Measurements from ENCODE around the gene ZNF322.

ZNF322 gene

DNA sequence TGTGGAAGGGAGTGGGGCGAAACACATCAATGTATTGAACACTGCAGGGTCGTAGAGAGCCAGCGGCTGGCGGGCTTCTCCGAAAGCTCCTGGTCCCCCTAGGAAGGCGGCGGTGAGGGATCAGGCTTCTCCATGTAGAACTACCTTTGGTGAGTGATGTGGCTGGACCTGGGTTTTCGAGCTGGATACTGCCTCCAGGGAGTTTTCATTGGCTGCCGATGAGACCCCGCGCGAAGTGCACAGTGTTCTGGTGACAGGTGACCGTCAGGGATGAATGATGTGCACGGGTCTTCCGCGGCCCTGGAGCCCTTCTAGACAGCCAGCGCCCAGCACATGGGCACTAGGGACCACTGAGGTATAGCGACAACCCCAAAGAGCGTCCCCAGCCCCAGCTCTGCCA is 46.3 kb downstream of the ZNF322 start:
- no peak for DNase-seq

DNA sequence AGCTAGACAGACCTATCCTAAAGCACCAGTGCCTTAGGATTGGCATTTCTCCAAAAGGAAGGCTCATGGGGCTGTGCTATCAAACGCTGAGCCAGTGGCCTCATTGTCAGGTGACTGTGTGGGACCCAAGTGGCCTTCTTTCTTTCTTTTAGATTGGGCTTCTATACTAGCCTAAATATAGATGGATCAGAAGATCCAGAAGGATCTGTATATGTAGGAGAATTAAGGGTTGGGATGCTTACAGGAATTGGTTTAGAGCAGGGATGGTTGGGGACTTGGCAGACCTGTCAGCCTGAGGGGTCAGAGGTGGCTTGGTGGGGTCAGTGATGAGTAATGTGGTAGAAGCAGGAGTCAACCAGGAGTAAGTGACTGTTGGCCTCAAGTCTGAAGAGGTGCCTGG is 47.9 kb downstream of the ZNF322 start:
- DNase-seq: no peak

DNA sequence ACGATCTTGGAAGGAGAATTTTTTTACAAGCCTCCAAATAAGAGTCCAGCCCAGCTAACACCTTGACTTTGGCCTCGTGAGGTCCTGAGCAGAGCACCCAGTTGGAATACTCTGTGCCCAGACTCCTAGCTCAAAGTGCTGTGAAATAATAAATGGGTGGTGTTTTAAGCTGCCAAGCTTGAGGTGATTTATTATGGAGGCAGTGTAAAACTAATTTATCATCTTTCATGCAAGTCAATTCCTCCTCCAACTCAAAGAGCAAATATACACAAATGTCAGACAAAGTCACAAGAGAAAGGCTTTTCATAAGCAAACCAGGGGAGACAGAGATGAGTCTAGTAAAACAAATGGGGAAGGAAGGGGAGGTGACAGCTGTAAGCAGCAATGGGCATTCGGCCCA is 50.1 kb downstream of the ZNF322 start:
- DNase-seq: no peak

DNA sequence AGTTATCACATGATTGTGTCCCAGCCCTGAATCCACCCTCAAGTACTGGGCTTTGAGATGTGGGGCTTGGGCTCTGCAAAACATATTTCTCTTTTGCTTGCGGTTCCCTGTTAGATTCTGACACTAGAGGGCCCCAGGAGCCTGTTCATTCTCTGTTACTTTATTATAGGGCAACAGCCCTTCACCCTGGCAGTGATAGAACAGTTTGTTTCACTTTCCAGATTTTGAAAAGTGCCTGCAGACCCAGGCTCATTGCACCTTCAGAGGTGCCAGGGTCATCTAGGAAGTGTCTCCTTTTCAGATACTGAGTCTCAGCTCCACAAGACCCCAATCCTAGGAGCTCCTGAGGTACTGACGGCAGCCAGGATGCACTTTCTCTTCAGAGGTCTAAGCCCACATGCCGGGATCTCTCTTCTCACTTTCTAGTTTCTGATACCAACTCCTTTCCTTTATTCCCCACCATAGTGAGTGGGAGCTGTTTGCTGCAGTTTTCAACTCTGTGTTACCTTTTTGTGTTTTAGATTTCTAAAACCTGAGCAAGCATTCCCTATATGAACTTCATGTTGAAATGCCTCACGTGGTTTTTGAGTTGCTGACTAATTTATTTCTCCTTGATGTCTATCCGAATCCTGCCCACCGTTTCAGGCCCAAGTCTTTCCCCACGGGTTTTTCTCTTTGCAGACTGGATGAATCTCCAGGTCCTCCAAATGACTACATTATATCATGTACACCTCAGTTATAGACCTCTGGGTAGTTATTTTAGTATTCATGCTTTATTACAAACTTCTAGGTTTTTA is 51.9 kb downstream of the ZNF322 start:
- DNase-seq: peak; percentile 11 to 58

DNA sequence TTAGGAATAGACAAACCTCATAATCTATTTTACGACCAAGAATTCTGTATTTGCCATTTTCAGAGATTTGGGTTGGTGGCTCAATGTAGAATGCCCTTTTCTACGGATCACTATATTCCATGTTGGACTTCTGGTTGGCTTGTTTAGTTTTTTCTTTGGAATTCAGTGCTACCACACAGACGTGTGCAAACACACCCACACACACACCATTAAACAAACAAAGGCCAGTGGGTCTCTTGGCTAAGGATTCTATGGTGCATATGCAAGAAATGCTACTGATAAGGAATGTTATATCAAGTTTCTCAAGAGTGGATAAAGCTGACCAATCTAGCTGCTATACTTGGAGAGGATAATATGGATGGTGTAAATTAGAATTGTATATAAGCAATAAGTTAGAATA is 54.7 kb downstream of the ZNF322 start:
- no peak for DNase-seq

DNA sequence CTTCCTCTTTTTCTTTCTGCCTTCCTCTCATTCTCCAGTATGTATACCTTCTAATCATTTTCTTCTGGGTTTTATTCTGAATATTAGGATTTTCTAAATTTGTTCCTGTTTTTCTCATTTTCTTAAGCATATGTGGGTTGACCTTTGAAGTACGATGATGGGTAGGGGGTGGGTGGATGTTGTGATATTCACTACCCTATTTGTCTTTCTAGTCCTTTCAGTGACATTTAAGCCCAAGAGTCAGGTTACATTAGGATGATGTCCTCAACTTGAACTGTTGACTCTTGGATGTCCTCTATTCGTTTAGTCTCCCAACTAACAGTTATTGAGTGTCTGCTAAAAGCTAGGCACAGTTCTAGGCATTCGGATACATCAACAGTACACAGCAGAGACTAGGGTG is 55.5 kb downstream of the ZNF322 start:
- no peak for DNase-seq

DNA sequence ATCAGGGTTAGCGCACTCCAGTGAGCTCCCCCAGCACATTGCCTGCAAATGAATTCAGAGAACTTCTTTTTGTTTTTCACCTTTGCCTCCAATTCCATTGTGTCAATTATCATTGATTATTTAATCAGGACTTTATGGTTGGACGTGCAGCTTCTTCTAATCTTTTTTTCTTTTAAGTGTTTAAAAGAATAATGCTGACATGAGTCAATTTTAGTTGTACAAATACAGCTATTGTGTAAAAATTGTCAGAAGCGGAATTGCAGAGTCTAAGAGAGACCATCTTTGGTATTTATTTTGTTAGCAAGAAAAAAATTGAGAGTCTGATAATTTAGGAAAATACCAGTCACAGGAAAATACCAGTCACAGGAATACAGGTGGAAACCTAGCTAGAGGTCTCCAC is 57.3 kb downstream of the ZNF322 start:
- no peak for DNase-seq

DNA sequence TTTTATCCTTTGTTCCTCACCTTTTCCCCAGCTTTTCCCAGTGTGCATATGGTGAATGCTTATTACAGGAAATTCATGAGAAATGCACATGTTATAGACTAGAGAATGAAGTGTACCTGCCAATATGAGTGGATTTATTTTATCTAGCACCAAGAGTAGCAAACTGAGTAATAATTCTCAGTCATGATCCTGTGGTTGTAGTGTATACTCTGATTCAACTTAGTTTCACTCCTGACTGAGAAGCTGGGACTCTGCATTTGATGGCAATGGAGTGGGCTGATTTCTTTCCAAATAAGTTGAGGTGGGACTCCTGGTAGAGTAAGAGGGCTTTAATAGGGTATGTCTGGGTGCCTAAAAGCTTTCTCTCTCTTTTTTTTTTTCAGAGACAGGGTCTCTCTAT is 58.8 kb downstream of the ZNF322 start:
- DNase-seq: no peak

DNA sequence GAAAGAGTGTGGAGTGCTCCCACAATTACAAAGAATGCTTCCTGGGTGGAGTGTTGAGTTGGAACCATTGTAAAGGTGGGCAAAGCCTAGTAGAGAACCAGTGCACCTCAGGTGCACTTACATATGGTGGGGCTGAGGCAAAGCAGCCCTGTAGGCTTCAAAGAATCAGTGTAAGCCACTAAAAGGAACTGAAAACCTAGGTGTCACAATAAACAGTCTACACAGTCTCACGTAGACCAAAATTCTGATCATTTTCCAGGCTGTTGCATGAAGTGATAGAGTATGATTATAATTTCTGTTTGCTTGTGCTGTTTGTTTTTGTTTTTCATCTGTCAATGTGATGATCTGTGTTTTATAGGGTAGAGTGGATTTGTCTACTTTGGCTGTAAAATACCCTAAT is 60.0 kb downstream of the ZNF322 start:
- DNase-seq: no peak

DNA sequence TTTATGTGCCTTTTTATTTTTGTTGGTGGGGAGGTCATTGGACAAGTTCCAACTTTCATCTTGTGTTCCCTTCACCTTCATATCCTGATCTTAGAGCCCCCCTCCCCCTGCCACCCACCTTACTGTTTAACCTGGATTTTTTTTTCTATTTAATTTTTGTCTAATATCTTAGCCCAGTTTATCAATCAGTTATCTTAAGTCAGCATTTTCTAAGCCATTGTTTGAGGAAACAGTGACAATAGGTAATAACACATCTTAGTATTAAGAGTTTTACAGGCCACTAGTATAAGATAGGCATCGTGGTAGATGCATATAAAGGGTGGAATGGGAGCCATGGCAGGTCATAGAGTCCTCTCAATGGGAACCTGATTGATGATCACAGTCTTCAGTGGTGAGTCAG is 60.4 kb downstream of the ZNF322 start:
- DNase-seq: no peak

DNA sequence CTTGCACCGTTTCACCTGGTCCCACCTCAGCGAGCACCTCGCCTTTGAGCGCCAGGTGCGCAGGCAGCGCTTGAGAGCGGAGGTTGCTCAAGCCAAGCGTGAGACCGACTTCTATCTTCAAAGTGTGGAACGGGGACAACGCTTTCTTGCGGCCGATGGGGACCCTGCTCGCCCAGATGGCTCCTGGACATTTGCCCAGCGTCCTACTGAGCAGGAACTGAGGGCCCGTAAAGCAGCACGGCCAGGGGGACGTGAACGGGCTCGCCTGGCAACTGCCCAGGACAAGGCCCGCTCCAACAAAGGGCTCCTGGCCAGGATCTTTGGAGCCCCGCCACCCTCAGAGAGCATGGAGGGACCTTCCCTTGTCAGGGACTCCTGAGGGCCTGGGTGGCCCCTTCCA is 61.3 kb downstream of the ZNF322 start:
- no peak for DNase-seq

DNA sequence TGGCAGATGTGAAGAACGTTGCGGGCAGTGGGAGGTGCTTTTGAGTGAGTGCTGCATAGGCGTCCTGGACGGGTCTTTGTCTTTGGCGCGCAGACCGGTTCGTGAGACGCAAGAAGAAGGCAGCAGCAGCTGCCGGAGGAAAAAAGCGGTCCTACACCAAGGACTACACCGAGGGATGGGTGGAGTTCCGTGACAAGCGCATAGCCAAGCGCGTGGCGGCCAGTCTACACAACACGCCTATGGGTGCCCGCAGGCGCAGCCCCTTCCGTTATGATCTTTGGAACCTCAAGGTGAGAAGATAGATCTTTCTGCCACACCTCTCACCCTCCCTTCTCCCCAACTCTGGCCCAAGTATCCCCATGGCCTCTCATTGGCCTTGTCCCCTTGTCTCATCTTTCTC is 61.7 kb downstream of the ZNF322 start:
- DNase-seq: no peak

DNA sequence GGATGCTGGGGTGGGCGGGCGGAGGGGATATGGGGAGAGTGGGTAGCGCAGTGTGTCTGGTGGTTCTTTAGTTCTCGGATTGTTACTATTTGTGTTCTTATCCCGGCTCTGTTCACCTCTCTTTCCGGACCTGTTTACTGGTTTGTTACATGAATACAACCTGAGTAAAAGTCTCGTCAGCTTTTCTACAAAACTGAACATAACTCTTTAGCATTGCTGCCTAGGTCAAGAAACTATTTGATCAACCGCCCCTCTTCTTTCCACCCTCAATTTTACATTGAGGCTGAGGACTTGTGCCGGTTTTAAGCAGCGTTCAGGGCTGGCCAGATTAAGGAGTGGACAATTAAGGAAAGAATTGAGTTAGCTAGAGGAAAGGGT is 62.2 kb downstream of the ZNF322 start:
- no peak for DNase-seq

DNA sequence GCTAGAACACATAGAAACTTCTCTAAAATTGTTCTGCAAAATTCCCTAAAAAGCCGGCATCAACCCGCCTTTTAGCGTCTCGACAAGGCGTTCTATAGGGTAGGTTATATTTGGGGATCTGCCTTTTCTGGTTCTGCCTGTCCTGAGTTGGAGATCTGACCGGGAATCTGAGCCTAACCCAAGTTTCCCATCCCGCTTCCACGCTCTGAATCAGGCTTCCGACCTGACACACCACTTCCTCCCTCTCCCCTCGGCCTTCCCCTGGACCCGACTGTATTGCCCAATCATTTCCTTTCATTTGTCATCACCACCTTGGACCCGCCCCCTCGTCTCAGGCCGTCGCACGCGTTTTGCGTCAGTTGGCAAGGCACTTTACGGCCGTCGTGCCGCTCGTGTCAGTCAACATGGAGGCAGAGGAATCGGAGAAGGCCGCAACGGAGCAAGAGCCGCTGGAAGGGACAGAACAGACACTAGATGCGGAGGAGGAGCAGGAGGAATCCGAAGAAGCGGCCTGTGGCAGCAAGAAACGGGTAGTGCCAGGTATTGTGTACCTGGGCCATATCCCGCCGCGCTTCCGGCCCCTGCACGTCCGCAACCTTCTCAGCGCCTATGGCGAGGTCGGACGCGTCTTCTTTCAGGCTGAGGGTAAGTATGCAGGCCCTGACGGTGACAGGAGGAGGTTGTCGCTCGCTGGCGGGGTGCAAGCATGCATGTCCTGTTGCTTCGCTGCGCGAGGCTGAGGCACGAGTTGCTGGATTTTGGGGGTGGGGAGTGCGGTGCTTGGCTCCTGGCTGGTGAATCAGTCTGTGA is 62.8 kb downstream of the ZNF322 start, which contains the start of gene ABT1:
Gene ABT1 (plus strand): TSS at position 375 of the 810 bp plus-strand sequence. CDS start 30 bp downstream, at position 405.
- DNase-seq: peak; percentile 95 to 96

DNA sequence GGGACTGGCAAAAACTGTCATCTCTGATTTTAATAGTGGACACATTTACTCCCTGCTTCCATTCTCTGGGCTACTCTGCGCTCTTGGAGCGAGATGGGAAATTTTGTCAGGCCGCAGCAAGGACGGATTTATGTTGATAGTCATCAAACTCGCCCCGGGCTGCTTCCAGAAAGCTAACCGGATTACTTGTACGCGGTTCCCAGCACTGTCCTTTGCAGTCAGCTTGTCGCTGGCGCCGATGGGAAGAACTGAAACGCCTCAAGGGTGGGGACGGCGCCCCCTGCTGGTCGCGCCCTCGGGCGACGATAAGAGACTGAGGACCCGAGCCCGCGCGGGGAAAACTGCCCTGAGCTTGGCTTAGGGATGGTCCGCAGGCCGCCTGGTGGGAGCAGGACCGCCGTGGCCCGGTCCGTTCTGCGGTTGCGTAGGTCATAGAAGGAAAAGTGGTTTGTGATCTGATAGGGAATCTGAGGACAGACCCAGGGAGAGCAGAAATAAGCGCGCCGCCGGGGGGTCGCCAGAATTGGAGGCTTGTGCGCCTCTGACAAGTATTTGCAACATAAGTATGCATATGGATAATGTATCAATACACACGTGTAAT is 63.8 kb downstream of the ZNF322 start:
- DNase-seq: peak; percentile 90 to 94

DNA sequence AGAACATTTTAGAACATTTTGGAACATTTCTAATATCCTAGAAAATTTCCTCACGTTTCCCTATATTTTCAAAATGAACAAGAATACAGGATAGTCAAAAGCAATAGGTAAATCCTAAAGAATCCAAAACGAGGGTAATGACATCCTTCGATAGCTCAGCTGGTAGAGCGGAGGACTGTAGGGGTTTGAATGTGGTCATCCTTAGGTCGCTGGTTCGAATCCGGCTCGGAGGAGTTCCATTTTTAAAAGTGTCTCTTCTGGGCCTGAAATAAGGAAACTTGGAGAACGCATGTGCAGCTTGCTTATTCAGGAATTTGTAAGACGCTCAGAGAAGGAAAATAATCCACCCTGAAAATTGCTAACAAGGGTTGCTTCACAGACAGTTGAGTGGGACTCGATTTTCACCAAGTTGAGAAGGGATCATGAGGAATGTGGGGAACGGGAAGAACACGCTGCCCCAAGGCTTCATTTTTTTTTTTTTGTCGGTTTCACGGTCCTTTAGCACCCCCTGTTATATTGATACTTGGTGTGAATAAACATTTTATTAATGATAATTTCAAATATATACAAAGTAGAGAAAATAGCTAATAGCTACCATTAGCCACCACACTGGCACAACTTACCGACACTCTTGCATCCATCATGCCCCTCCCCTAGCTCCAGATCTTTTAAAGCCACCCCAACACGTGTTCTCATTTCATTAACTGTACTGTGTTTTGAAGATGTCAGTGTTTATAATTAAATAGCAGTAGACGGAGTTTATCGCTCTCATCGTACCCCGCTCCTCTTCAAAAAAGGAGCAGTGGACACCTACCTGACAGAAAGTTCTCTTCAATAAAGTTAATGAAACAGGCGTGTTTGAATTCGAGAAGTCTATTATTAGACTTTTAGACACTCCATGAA is 64.6 kb downstream of the ZNF322 start:
- DNase-seq: peak; percentile 10 to 57

DNA sequence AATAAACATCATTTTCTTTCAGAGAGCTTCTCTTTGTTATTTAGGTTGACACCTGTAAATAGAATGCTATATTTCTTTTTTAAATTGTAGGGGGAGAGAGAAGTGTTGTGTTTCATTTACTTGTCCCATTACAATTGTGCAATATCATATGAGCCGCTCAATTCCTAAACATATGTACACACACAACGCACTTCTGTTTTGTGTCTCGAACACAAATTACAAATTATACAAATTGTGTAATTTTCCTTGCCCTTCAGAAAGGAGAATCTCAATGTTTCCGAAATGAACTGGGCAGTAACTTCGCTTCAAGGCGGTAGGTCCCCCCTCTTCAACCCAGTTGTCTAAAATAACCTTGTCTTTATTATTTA is 65.4 kb downstream of the ZNF322 start:
- DNase-seq: no peak

DNA sequence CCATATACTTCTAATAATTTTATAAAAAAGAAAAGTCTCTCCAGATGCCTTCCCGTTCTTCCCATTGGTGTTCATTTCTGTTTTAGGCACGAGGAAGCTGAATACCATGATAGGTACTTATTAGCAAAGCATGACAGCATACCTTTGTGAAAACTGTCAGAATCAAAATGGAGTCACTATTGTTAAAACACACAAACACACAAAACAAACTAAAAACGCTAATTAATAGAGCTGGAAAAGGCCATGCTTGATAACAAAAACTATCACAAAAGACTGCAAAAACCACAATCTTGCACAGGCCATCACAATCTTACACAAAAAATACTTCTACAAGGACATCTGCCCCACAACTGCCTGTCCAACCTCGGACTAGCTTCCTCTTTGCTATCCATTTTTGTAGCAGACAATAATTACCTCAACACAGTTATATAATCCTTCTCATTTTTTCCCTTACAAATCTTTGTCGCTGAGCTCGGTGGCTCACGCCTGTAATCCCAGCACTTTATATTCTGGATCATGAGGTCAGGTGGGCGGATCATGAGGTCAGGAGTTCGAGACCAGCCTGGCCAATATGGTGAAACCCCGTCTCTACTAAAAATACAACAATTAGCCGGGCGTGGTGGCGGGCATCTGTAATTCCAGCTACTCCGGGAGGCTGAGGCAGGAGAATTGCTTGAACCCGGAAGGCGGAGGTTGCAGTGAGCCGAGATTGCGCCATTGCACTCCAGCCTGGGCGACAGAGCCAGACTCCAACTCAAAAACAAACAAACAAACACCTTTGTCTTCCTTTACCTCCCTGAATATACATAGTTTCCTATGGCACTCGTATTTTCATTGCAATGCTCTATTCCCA is 66.0 kb downstream of the ZNF322 start:
- no peak for DNase-seq

DNA sequence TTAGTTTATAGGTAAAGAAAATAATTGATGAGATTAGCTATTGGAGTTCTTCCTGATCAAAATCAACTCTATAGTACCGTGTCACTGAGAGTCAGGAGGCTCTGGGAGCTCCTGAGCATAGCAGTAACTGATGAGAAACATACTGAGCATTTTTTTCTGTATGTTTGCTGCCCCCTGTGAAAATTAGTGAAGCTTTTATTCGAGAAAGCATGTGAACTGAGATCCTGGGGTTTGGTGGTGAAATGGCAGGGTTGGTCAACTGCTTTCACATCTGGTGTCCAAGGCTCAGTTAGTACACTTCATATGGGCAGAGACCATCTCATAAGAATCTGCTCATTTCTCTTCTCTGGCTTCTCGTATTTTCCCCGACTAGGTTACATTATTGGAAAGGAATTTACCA is 66.9 kb downstream of the ZNF322 start:
- peak; percentile 14 to 50 for DNase-seq

DNA sequence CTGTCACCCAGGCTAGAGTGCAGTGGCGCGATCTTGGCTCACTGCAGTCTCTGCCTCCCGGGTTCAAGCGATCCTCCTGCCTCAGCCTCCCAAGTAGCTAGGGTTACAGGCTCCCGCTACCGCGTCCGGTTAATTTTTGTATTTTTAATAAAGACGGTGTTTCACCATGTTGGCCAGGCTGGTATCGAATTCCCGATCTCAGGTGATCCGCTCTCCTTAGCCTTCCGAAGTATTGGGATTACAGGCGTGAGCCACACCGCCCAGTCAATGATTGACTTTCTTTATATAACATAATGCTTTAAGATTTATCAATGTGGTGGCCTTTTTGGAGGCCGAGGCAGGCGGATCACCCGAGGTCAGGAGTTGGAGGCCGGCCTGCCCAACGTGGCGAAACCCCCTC is 70.6 kb downstream of the ZNF322 start:
- DNase-seq: no peak
